GM19043 (cell line): ENCODE results near the gene LIFR.
A peak's percentile ranks its signal among the peaks of the same experiment; 100 is the strongest.

Experiments used
- ATAC-seq: cut with Tn5 transposase; IDR thresholded peaks from one replicate; pipeline ENCODE4 v1.9.1; 2021; ENCODE audit warnings: low read depth; ENCODE audit not compliant: unreplicated experiment

The LIFR gene

DNA sequence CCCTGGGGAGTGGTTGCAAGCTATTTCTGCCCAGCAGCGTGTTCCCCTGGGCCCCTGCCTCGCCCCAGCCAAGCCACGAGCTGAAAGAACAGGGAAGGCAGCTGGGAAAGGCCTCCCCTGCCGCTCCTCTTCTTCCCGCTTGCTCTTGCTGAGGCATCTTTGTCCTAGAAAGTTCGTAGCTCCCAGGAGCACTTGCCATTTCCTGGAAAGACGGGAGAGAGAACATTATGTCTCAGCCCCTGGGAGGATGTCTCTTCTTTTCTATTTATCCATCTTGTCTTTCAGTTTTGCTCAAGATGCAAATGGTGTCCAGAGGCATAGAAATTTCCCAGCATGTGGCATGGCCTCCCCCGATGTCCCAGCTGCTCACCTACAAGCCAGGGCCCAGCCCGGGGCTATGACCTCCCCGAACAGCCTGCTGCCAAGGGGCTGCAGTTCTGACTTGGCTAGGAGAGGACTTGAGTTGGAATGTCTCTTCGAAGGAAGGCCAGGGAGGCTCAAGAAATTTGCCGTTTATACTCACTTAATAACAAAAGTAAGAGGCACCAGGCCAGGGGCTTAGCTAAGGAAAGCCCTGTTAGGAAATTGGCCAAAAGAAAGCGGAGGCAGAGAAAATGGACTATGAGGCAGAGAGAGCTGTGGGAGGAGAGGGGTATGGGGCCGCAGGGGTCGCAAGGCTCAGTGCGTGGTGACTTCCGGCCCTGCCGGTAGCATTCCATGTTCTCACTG, 87.3 kb downstream of the LIFR start:
- no peak for ATAC-seq

DNA sequence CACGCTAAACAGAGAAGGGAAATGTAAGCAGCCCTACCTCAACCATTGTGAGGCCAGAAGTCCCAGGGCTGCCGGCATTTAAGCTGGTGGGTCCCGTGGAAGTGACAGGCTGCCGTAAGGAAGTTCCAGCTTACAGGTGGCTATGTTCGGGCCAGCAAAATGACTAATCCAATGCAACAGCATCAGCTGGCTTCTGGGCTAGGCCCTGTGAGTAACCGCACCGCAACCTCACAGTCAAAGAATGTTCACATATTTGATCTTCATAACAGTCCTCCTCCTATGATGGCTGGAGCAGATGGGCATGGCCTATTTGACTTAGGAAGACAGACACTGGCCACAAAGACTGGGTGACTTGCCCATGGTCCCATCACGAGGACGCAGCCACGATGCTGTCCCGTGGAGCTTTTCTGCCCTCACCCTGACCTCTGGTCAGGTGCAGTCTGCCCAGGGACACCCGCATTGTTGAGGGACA, 88.2 kb downstream of the LIFR start:
- no peak for ATAC-seq

DNA sequence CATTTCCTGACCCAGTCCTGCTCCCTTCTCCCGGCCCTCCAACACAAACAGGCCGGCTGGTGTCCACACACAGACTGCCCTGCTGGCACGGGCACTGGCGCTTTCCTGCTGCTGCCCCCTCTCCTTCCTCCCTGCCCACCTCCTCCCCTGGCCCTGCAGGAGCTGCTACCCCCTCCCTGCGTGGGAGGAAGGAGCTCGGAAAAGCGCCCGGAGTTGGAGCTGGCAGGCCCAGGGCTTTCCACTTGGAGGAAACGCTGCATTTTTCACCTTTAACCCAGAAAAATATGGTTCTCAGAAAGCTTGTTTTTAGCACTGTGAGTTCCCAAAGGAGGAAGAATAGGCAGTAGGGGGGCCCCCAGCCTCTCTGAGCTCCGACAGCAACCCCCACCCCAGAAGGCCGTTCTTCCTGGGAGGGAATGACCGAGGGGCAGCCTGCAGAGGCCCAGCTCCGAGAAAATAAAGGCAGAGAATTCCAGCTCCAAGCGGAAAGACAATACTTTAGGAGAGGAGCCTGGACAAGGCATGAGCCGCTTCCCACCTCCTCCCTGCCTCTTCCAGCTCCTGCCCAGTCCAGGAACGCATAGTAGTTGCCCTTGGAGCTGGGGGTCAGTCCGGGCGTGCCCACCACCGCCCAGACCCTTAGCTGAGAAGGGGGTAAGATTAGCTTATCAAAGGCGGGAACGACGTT, 88.9 kb downstream of the LIFR start:
- no peak for ATAC-seq

DNA sequence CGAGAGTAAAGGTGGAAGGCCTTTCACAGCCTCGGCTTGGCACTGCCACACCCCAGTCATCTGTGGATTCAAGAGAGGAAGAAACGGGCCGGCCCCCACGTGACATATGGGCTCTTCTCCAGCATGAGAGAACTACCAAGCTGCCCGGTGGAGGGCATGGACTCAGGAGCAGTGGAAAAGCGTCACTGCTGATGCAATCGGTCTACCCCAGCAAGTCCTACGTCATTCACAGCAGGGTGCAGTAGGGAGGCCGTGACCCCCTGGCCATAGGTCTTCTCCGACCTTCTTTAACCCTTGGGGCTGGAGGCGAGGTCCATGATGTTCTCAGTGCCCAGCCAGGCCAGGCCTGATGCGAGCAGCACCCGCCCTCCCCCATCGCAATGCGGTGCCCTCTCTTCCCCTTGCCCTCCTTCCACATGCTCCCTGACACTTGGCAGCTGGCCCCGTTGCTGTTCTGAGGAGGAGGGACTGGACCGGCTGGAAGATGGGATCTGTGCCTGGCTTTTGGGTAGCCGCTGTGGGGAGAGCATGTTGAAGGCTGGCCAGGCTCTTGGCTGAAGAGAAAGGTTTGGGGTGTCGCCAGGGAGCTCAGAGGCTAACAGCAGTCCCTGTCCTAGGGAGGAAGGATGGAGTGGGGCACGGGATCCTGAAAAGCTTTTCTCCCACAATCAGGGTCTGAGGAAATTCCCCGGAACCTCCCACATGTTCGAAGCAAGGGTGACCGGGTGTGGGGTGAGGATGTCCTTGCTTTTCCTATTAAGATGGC, 89.8 kb downstream of the LIFR start:
- ATAC-seq, result no peak

DNA sequence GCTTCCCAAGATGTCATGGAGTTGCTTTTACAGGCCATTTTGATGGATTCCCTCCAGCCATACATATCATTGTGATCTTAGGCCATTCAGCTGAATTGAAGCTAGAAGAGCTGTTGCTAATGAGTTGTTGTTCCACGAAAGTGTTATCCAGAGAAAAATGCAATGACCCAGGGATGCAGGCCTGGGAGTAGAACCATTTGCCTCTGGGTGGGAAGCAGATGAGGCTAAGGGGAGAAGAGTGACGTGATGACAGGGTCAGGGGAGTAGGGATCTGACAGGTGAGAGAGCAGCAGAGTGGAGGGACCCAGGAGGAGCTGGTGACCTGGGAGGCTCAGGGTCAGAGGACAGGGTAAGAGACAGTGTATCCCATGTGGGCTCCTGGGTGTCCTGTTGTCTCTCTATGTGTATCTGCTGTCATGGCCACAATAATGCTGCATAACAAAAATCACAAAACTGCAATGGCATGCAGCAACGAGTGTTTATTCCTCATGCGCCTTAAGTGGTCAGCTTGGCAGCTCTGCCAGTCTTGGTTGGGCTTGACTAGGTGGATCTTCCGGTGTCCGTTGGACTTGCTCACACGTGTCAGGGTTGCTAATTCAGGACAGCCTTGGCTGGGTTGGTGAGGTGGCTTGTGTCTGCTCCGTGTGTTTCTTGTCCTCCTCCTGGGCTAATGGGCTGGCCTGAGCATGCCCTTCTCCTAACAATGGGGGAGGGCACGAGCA, 90.6 kb downstream of the LIFR start:
- no peak for ATAC-seq

DNA sequence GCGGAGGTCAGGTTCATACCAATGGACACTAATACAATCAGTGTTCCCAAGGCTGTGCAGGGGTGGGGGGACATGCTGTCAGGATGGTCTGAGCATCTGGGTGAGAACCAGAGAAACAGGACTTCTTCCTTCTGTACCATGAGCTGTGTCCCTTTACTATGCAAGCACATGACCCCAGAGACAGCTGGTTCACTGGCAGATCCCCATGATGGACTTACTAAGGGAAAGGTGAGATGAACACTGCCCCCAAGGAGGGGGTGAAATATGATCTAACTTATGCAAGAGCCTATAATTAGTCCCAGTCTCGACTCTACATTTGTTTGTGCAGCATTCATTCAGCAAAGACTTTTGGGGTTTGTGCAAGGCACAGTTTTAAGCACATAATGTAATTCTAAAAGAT, 91.4 kb downstream of the LIFR start:
- no peak for ATAC-seq

DNA sequence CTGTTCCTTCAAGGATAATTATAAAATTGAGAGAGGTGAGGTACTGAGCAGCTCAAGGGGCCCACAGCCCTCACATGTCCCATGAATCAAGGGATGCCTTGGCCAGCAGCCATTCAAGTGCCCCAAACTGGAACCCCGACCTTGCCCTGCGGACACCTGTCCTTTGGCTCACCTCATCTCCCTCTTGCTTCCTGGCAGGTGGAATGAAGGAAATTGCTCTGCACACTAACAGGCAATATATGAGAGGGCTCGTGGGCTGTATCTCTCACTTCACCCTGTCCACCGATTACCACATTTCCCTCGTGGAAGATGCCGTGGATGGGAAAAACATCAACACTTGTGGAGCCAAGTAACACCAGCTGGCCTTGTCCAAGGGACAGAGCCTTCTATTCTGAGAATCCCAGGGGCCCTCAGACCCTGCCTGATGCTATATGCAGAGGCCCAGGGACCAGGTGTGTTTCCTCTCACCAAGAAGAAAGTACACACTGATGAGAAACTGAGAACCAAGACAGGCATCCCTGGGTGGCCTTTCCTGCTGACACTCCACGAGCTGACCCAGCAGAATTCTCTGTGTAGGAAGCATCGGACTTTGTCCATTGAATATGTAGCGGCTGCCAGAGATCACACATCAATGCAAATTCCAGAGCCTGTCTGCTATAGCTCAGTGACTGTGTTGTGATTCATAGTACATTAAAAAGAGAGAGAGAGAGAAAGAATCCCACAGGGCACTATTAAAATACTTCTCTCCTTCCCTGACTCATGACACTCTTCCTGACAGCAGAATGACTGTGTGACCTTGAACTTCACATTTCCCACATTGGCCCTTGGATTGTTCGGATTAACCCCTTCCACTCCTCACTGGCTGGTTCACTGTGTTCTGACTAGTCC, 92.6 kb downstream of the LIFR start:
- no peak for ATAC-seq

DNA sequence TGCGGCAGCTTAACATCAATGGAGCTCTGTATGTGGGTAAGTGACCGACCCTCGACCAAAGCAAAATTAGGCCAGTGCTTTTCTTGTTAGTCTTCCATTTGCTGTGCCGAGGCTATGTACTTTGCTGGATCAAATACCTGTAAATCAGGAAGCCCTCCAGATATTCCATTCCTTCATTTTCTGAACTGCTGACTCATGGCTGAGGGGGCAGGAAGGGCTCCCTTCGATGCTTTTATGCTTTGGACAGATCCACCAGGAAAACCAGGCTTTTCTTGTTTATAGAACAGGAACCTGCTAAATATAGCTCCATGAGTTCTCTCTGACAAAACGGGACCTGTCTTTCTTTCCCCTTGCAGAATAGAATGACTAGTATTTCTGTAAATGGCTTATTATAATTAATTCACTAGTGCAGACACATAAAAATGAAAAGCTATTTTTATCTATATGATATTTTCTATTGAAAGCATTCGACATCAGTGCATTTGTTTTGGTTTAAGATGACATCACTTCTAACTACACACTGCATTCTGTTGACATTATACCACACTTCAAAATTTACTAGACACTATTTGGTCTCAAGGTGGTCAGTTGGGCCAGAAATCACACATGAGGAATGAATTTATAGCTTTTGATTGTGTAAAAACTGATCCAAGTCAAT, 93.3 kb downstream of the LIFR start:
- no peak for ATAC-seq

DNA sequence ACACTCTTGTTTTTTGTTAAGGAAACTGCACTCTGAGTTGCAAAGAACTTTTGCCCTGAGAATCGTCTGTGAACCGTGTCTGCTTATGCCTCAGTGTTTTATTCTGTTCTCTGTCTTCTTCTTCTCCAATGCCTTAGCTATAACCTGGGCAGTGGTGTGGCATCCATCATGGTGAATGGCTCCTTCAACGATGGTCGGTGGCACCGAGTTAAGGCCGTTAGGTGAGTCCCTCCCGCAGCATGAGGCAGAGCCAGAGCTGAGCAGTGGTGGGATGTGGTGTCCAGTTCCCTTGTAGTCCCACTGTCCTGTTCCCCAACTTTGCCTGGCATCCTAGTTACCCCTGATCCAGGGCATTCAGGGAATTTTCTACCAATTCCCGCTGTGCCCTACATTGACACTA, 98.3 kb downstream of the LIFR start:
- ATAC-seq, result no peak

DNA sequence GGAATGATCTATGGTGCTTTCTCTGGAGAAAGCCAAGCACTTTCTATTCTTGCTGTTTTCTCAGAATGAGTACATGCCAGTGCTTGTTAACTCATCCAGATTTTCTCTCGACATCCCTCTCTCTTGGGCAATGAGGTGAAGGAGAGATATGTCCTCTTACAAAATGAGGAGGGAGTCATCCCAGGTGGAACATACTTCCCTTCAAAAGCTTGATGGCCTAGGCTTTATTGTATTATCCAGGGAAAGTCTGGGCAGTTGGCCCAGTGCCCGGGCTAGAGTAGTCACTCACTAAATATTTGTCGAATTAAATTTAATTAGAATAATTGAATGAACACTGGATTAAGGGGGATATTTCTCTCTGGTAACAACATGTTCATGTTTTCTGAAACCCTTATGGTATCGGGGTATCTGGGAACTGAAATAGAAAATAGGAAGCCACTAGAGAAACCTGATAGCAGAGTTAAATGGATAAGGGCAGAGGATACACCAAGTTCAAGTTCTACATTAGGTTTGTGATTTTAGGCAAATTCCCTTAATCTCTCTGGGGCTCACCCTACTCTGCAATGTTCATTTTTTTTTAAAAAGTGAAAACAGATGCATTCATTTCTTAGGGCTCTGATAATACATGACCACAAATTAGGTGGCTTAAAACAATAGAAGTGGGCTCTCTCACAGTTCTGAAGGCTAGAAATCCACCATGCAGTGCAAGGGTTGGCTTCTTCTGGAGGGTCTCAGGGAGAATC, 99.6 kb downstream of the LIFR start:
- no peak for ATAC-seq

DNA sequence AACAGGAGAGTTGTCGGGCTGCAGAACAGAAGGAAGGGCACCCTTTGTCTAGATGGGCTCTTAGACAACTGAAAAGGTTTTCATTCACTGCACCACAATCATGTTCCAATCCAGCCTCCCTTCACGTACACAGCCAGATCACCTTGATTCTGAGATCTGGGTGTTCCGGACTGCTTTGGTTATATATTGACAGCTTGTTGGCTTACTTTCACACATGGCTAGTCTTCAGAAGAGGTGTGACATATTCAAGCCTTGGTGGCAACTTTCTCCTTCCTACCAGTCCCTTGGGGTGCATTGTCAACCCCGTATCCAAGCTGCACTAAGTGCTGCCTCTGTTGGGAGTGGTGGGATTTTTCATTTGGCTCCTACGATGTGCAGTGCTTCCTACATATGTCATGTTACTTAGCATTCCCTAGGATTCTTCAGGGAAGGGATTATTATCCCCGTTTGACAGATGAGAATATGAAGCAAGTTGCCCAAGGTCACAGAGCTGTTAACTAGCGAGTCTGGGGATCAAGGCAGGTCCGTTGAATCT, 100.6 kb downstream of the LIFR start:
- ATAC-seq, result peak; percentile 44

DNA sequence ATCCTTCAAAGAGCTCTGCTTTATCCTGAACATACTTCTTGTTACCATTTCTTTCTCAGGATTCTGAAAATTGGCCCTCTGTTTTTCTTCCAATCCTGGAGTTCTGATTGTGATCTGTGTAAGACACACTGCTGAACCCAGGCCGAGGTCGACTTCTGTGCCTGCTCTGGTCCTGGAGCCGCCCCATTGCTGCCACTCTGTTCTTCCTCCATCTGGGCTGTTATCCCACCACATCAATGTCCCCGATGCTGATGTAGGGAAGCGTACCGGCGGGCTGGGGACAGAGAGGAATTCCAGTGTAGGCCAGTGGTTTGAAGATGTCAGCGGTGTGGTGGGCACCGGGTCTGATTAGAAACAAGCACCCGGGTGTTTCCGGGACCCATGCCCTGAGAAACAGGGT, 102.5 kb downstream of the LIFR start:
- ATAC-seq, result no peak

DNA sequence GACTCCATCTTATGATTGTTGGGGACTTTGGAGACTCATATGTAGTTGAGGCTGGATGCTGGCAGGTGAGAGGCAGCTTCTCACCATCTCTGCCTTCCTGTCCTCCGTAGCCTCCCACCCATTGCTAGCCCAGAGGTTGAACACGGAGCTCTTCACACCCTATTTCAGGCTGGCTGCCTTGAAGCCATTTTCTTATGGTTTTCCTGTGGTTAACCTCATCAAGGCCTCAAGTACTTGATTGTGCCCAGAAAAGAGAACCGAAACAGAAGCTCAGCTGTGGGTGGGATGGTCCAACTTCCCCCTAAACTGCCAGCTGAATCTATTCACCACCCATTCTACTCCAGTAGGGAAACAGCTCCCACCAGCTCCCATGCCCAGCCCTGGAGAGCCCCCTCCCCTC, 102.9 kb downstream of the LIFR start:
- ATAC-seq, result peak; percentile 97

DNA sequence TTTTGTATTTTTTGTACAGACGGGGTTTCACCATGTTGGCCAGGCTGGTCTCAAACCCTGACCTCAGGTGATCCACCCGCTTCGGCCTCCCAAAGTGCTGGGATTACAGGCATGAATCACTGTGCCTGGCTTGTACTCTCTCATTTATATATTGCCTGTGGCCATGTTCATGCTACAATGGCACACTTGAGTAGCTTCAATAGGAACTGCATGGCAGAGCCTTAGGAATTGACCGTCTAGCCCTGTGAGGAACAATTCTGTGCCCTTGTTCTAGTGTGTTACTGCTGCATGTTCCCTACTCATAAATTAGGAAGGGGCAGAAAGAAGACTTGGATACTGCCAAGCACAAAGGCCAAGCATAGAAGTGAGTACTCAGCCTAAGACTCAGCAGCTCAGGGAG, 104.2 kb downstream of the LIFR start:
- ATAC-seq, result no peak

DNA sequence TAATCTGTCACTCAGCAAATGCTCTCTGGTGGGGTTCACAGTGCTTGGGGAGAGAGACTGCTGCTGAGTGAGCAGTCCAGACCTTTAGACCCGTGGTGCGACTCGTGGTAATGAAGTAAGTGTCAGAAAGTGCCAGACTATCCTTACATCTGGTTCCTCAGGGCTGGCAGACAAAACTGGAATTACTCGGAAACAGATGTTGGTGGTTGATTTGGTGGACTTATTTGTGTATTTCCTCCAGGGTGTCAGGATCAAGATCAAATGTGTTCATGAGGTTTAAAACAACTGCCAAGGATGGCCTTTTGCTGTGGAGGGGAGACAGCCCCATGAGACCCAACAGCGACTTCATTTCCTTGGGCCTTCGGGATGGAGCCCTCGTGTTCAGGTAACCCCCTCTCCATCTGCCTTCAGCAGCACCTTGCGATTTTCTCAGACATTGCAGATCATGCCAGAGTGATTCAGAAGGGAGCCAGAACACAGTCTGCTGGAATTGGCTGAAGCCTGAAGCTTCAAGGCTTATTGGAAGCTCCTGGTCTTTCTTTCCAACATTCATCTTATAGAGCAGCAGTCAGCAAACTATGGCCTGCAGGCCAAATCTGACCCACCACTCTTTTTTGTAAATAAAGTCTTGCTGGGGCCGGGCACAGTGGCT, 105.2 kb downstream of the LIFR start:
- no peak for ATAC-seq

DNA sequence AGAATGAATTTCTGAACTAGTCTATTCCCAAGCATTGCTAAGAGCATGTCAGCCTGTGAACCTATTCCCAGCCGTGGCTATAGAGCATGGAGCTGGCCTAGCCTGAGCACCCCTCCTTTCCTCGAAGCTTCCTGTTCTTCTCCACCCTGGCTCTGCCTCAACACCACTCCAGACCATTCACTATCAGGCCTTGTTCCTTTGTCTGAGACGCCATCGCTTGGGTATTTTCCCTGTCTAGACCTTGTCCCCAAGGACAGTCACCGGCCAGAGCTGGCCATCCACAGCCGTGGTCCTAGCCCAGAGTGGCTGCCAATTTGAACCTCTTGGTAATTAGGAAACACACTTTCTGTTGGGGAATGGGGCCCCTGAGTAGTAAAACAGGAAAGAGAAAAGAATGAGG, 105.8 kb downstream of the LIFR start:
- ATAC-seq, result no peak

DNA sequence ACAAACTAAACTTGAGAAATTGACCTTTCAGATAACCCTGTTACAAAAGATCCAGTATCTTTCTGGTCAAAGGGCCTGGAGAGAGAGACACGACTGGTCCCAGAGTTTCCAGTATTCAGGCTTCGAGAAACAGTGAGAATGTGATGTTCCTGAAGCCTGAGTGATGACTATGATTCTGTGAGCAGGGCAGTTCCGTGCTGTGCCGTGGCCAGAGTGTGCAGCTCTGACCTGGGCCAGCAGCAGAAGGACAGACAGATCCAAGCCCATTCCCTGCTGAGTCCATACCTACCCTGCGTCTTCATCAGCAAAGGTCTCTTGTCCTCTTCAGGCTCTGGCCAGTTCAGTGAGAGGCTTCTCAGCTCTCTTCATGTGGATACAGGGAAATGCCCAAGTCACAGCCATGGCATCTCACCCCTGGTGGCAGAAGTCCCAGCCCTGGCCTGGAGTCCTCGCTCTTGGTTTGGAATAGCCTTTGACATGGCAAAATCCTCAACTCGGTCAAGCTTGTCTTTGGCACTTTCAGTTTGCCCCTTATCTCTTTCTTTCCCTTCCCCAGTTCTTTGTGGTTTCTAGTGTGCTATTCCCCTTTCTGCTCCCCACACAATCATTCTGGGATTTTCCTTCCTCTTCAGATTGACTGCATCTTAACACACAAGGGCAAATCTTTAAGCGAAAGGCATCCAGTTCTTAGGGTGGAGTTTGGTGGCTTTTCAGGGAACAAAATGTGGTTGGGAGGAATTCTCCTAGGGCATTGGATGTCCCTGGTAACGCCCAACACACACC, 107.7 kb downstream of the LIFR start:
- no peak for ATAC-seq
